Right atrium auricular region (tissue), 2 donors: ENCODE measurements around the gene S1PR4. TPM values are rescaled to one million over a fixed set of nuclear protein-coding genes. Genes with fewer than 3 reads are reported as not detected.
"Not testable (repeated sequence)": the region's sequence is repeated elsewhere in the genome, so short reads cannot be mapped to it uniquely, and the experiment has no call there.

ENCODE experiments used
- DNase-seq: peaks from one replicate; pipeline ENCODE4 v3.0.0-alpha.2; 2019; ENCODE audit warnings: low spot score
- H3K27ac ChIP-seq, 2 donors: fragments of 200-600 bp; sonication (generic); 1 replicate in 1 of 2; 2 replicates in 1 of 2; pipeline ENCODE4 v1.5.1; 2016 to 2019
- H3K27me3 ChIP-seq, 2 donors: fragments of 200-600 bp; sonication (generic); one replicate each; pipeline versions ENCODE4 v1.5.1 to v1.6.0; 2017 to 2019
- H3K36me3 ChIP-seq: fragments of 200-600 bp; sonication (generic); one replicate; pipeline ENCODE4 v1.5.1; 2016
- H3K4me1 ChIP-seq, 2 donors: fragments of 200-600 bp; sonication (generic); one replicate each; pipeline versions ENCODE4 v1.5.1 to v1.6.0; 2017 to 2019
- H3K4me3 ChIP-seq, 2 donors: fragments of 200-600 bp; sonication (generic); 1 replicate in 1 of 2; 2 replicates in 1 of 2; pipeline ENCODE4 v1.5.1; 2017 to 2019; ENCODE audit warnings: mild to moderate bottlenecking in 1 of 2, moderate library complexity in 1 of 2
- H3K9me3 ChIP-seq, 2 donors: fragments of 200-600 bp; sonication (generic); one replicate each; pipeline ENCODE4 v1.5.1; 2019
- total RNA-seq, 2 donors: library from RNA; depleted of rRNA; stranded (reverse); fragments of >200 nt; gene quantifications; one replicate each; pipeline ENCODE4 v1.1.0, GENCODE V29; 2016
- TF ChIP-seq, protein P1 (sequence below), 2 donors: fragments of 200-600 bp; sonication (generic); IDR thresholded peaks; one replicate each; pipeline ENCODE4 v1.5.1; 2019; ENCODE audit warnings: antibody characterized with exemption in 2 of 2

The S1PR4 gene
- total RNA-seq, 2 donors from 2014 or later, result 0.48 to 0.94 TPM

GRCh38 chr19:3196933-3197205 lies 18.3 kb downstream of the S1PR4 start:
- Histone ChIP-seq H3K36me3 (peaks cover 7% of the 10 kb centered on the region), H3K27me3 (no peaks in the 10 kb centered on the region), H3K27ac (no peak overlapping the region), H3K9me3 (no peaks in the 10 kb centered on the region), H3K4me1 (no peaks in the 10 kb centered on the region), H3K4me3 (no peak overlapping the region)
- DNase-seq, result no peak
- TF ChIP-seq, protein P1, sequence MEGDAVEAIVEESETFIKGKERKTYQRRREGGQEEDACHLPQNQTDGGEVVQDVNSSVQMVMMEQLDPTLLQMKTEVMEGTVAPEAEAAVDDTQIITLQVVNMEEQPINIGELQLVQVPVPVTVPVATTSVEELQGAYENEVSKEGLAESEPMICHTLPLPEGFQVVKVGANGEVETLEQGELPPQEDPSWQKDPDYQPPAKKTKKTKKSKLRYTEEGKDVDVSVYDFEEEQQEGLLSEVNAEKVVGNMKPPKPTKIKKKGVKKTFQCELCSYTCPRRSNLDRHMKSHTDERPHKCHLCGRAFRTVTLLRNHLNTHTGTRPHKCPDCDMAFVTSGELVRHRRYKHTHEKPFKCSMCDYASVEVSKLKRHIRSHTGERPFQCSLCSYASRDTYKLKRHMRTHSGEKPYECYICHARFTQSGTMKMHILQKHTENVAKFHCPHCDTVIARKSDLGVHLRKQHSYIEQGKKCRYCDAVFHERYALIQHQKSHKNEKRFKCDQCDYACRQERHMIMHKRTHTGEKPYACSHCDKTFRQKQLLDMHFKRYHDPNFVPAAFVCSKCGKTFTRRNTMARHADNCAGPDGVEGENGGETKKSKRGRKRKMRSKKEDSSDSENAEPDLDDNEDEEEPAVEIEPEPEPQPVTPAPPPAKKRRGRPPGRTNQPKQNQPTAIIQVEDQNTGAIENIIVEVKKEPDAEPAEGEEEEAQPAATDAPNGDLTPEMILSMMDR (IDR thresholded peaks at IDR 0.05), result no peak

DNA sequence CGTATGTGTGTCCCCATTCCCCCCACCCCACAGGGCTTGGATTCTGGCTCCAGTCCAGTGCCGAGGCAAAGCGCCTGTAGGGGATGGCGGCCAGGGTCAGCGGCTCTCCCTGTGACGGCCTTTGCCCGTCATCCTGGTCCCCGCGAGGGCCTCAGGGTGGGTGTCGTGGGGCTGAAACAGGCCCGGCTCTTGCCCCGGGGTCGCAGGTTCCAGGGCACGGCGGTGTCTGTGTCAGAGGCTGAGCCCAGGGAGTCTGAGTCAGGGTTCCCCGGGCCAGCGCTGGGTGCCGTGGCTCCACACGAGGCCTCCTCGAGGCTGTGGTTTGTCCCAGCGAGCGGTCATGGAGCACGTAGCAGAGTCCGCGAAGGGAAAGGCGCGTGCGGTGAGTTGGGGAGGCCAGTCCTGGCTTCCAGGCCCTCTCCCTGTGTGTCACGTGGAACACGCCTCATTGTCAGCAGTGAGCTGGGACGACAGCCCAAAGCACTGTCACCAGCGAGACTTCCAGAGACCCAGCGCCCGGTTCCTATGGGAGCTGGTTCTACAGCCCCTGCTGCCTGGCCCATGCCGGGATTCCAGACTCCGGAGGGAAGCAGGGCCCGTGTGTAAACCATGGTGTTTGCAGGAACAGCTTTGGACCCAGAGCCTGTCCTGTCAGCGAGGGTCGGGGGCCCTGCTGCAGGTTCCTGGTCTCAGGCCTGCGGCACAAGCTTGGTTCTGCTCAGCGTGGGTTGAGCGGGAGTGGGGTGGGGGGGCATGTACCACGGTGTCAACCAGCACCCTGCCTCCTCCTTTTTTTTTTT lies 20.5 kb downstream of the S1PR4 start:
- no peaks in the 10 kb centered on the region for H3K9me3 ChIP-seq
- no peak overlapping the region for H3K27ac ChIP-seq
- no peak for DNase-seq
- TF ChIP-seq, protein P1 (IDR thresholded peaks at IDR 0.05), result no peak
- peaks cover 7% of the 10 kb centered on the region for H3K36me3 ChIP-seq
- H3K27me3 ChIP-seq, result no peaks in the 10 kb centered on the region
- no peaks in the 10 kb centered on the region for H3K4me1 ChIP-seq
- no peak overlapping the region for H3K4me3 ChIP-seq

DNA sequence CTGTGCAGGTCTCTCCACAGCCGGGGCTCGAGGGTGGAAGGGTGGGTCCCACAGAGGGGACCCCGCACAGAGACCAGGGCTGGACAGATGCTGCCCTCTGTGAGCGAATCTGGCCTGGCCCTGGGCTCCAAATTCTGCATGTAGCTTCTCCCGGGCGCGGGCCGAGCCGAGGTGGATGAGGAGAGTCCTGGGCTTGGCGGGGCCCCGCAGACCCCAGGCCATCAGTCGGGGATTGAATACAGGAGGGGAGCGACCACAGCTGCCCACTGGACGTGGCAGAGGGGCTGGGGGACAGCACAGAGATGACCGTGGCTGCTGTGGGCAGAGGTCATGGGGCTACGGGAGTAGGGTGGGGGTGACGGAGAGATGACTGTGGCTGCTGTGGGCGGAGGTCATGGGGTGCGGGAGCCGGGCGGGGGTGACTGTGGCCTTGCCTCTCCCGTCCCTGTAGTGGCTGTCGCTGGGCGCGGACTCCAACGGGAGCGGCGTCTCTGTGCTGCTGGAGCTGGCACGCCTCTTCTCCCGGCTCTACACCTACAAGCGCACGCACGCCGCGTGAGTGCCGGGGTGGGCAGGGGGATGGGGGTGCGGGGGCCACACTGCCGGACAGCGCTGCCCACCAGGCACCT lies 22.6 kb downstream of the S1PR4 start:
- no peak overlapping the region for H3K27ac ChIP-seq
- TF ChIP-seq, protein P1 (IDR thresholded peaks at IDR 0.05), result no peak
- H3K36me3 ChIP-seq, result peaks cover 24% of the 10 kb centered on the region
- H3K4me1 ChIP-seq, result no peaks in the 10 kb centered on the region
- DNase-seq, result no peak
- H3K27me3 ChIP-seq, result no peaks in the 10 kb centered on the region
- H3K9me3 ChIP-seq, result no peaks in the 10 kb centered on the region
- H3K4me3 ChIP-seq, result no peak overlapping the region

- H3K27ac ChIP-seq, result no peak overlapping the region
- H3K4me1 ChIP-seq, result no peaks in the 10 kb centered on the region
- H3K27me3 ChIP-seq, result no peaks in the 10 kb centered on the region
- no peak overlapping the region for H3K4me3 ChIP-seq
- TF ChIP-seq, protein P1 (IDR thresholded peaks at IDR 0.05), result no peak
- H3K36me3 ChIP-seq, result peaks cover 28% of the 10 kb centered on the region
- no peaks in the 10 kb centered on the region for H3K9me3 ChIP-seq
- no peak for DNase-seq
These were observed 23.3 kb downstream of the S1PR4 start for GRCh38 chr19:3201911-3202310.

GRCh38 chr19:3202346-3202745 lies 23.8 kb downstream of the S1PR4 start:
- H3K36me3 ChIP-seq, result peaks cover 32% of the 10 kb centered on the region

GRCh38 chr19:3202895-3203294 lies 24.3 kb downstream of the S1PR4 start:
- not testable (repeated sequence) for H3K9me3 ChIP-seq
- H3K36me3 ChIP-seq, result peaks cover 37% of the 10 kb centered on the region

More at GRCh38 chr19:3202346-3202745, 23.8 kb downstream of the S1PR4 start:
- Histone ChIP-seq H3K27ac (no peak overlapping the region), H3K9me3 (no peaks in the 10 kb centered on the region), H3K4me1 (no peaks in the 10 kb centered on the region), H3K4me3 (no peak overlapping the region), H3K27me3 (no peaks in the 10 kb centered on the region)
- no peak for DNase-seq
- TF ChIP-seq, protein P1 (IDR thresholded peaks at IDR 0.05), result no peak

More at GRCh38 chr19:3202895-3203294, 24.3 kb downstream of the S1PR4 start:
- not testable (repeated sequence) for H3K4me3 ChIP-seq, DNase-seq, H3K27me3 ChIP-seq, H3K4me1 ChIP-seq, H3K27ac ChIP-seq
